ENCODE data around the gene DDX49.

GRCh38 chr19:18871543-18871942 lies 48.0 kb upstream of the DDX49 start:
- no peak for TF ChIP-seq POLR2A (IDR thresholded peaks at IDR 0.05)
- no peak for TF ChIP-seq CTCF (IDR thresholded peaks at IDR 0.05)
- TF ChIP-seq POLR2AphosphoS5 (IDR thresholded peaks at IDR 0.05): no peak
- no peak for TF ChIP-seq EP300 (IDR thresholded peaks at IDR 0.05)
